Liver (tissue), 9 donors: ENCODE measurements around the gene PFKFB3. TPM values are rescaled to one million over a fixed set of nuclear protein-coding genes. Genes with fewer than 3 reads are reported as not detected.

Experiments
- DNase-seq: peaks from one replicate; pipeline ENCODE4 v3.0.0-alpha.2; 2017; ENCODE audit warnings: low spot score
- H3K27ac ChIP-seq, 2 donors: one replicate each; pipeline ENCODE4 v1.7.0; 2013; ENCODE audit warnings: inconsistent platforms in 2 of 2, low read length in 2 of 2, control low read depth in 1 of 2, low read depth in 1 of 2, mild to moderate bottlenecking in 1 of 2
- H3K27me3 ChIP-seq, 4 donors: one replicate each; pipeline versions ENCODE4 v1.6.1 to v1.7.0; 2013; ENCODE audit warnings: low read length in 3 of 4, inconsistent platforms in 1 of 4, mild to moderate bottlenecking in 1 of 4, moderate library complexity in 1 of 4; ENCODE audit not compliant: control insufficient read depth in 4 of 4, insufficient read depth in 4 of 4
- H3K36me3 ChIP-seq, 4 donors: one replicate each; pipeline versions ENCODE4 v1.6.1 to v1.7.0; 2013; ENCODE audit warnings: low read length in 3 of 4, mild to moderate bottlenecking in 3 of 4, low read depth in 1 of 4, moderate library complexity in 1 of 4; ENCODE audit not compliant: control insufficient read depth in 4 of 4, insufficient read depth in 3 of 4
- H3K4me1 ChIP-seq, 4 donors: one replicate each; pipeline versions ENCODE4 v1.6.1 to v1.7.0; 2013; ENCODE audit warnings: low read length in 3 of 4, mild to moderate bottlenecking in 3 of 4, moderate library complexity in 1 of 4; ENCODE audit not compliant: control insufficient read depth in 4 of 4, insufficient read depth in 4 of 4
- H3K4me3 ChIP-seq, 3 donors: one replicate each; pipeline versions ENCODE4 v1.6.1 to v1.7.0; 2013; ENCODE audit warnings: low read length in 3 of 3, control low read depth in 1 of 3, low read depth in 1 of 3, mild to moderate bottlenecking in 1 of 3
- H3K9ac ChIP-seq, 2 donors: one replicate each; pipeline ENCODE4 v1.7.0; 2013; ENCODE audit warnings: low read length in 2 of 2, mild to moderate bottlenecking in 2 of 2, moderate library complexity in 2 of 2, control low read depth in 1 of 2, low read depth in 1 of 2
- H3K9me3 ChIP-seq, 4 donors: one replicate each; pipeline versions ENCODE4 v1.6.1 to v1.7.0; 2013; ENCODE audit warnings: low read length in 3 of 4; ENCODE audit not compliant: control insufficient read depth in 4 of 4
- ATF3 ChIP-seq: IDR thresholded peaks from 2 replicates; pipeline ENCODE4 v1.6.1; 2016; ENCODE audit warnings: antibody characterized with exemption
- CTCF ChIP-seq: fragments of 150-350 bp; IDR thresholded peaks from 2 replicates; pipeline ENCODE4 v1.5.1; 2017; ENCODE audit warnings: improper control_type of control experiment, low read depth, low read length; ENCODE audit not compliant: missing input control
- EGR1 ChIP-seq, 2 donors: IDR thresholded peaks; 2 replicates each; pipeline ENCODE4 v1.6.1; 2016 to 2018; ENCODE audit warnings: antibody characterized with exemption in 2 of 2, low read depth in 2 of 2
- FOXA1 ChIP-seq: IDR thresholded peaks from 2 replicates; pipeline ENCODE4 v1.6.1; 2016; ENCODE audit warnings: antibody characterized with exemption
- FOXA2 ChIP-seq: IDR thresholded peaks from 2 replicates; pipeline ENCODE4 v1.6.1; 2016; ENCODE audit warnings: antibody characterized with exemption
- HNF4G ChIP-seq: IDR thresholded peaks from 2 replicates; pipeline ENCODE4 v1.6.1; 2016; ENCODE audit warnings: antibody characterized with exemption
- JUND ChIP-seq, 2 donors: IDR thresholded peaks; 2 replicates each; pipeline ENCODE4 v1.6.1; 2016; ENCODE audit warnings: antibody characterized with exemption in 2 of 2
- NR2F2 ChIP-seq: IDR thresholded peaks from 2 replicates; pipeline ENCODE4 v1.6.1; 2016; ENCODE audit warnings: antibody characterized with exemption
- RAD21 ChIP-seq, 2 donors: IDR thresholded peaks; 2 replicates each; pipeline ENCODE4 v1.6.1; 2016; ENCODE audit warnings: antibody characterized with exemption in 2 of 2, mild to moderate bottlenecking in 2 of 2
- REST ChIP-seq: IDR thresholded peaks from 2 replicates; pipeline ENCODE4 v1.6.1; 2016; ENCODE audit warnings: antibody characterized with exemption, mild to moderate bottlenecking
- RXRA ChIP-seq, 2 donors: IDR thresholded peaks; 2 replicates each; pipeline ENCODE4 v1.6.1; 2017 to 2018; ENCODE audit warnings: antibody characterized with exemption in 2 of 2, mild to moderate bottlenecking in 1 of 2
- SP1 ChIP-seq: IDR thresholded peaks from 2 replicates; pipeline ENCODE4 v1.6.1; 2018; ENCODE audit warnings: antibody characterized with exemption, mild to moderate bottlenecking
- TAF1 ChIP-seq: conservative IDR thresholded peaks from 2 replicates; pipeline ENCODE4 v1.6.1; 2016; ENCODE audit warnings: antibody characterized with exemption, mild to moderate bottlenecking
- YY1 ChIP-seq: IDR thresholded peaks from 2 replicates; pipeline ENCODE4 v1.6.1; 2016; ENCODE audit warnings: antibody characterized with exemption, mild to moderate bottlenecking
- WGBS: extraction: QIAGEN DNeasy Blood & Tissue Kit; methylation state at CpG from one replicate; pipeline ENCODE4 v1.1.7; 2013; 5-methylcytosine and 5-hydroxymethylcytosine counted together
- polyA plus RNA-seq, 2 donors: library from polyadenylated mRNA; stranded (reverse) in 1 of 2; unstranded in 1 of 2; fragments of 200-250 nt in 1 of 2; fragments of >200 nt in 1 of 2; fragmentation: Nextera tagmentation in 1 of 2; extraction: Ambion mirVana in 1 of 2; gene quantifications; one replicate each; pipeline versions ENCODE4 v1.2.1 to v1.2.3, GENCODE V29; 2013 to 2015
- total RNA-seq, 2 donors: library from RNA; depleted of rRNA; stranded (reverse); fragments of >200 nt; gene quantifications; one replicate each; pipeline ENCODE4 v1.2.3, GENCODE V29; 2014
- TF ChIP-seq, protein P1 (sequence below): IDR thresholded peaks from 2 replicates; pipeline ENCODE4 v1.6.1; 2016; ENCODE audit warnings: antibody characterized with exemption
- TF ChIP-seq, protein P2 (sequence below): IDR thresholded peaks from 2 replicates; pipeline ENCODE4 v1.6.1; 2016; ENCODE audit warnings: antibody characterized with exemption
- donor health status: healthy.
- donor health status: healthy.
- donor health status: healthy.
- donor health status: healthy.
- donor health status: healthy.

The PFKFB3 gene
- total and polyA plus RNA-seq, 4 donors: 1.6 to 9.1 (median 5.8) TPM

GRCh38 chr10:6175329-6176055 is 27.2 kb upstream of the PFKFB3 start (continued):
- TF ChIP-seq HNF4G (no peak), EGR1 (IDR thresholded peaks at IDR 0.05; ENCODE audit: low read depth in 2 of 2) (no peak)

GRCh38 chr10:6176691-6177231 is 26.0 kb upstream of the PFKFB3 start:
- WGBS: 76% methylated on average over 8 of the region's 8 CpGs

DNA sequence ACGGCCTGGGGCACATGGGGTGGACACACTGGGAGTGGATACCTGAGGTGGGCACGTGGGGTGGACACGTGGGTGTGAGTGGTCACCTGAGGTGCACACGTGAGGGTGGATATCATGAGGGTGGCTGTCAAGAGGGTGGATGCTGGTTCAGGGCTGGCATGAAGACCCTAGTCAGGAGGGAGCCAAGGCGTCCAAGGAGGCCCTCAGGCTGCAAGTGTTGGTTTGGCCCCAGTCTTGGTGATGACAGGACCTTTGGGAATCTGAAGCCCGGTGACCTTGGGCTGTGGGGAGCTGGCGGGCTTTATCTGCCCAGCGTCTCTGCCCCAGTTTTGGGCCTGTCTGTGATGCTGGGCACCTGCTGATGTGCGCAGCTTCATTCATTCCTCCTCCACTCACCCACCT is 24.9 kb upstream of the PFKFB3 start:
- H3K27me3 ChIP-seq: no peaks in the 10 kb centered on the region
- H3K36me3 ChIP-seq: no peaks in the 10 kb centered on the region
- H3K9me3 ChIP-seq: no peaks in the 10 kb centered on the region
- H3K4me3 ChIP-seq: no peak overlapping the region
- no peak overlapping the region for H3K9ac ChIP-seq
- H3K4me1 ChIP-seq: peaks cover 14 to 49% (median 30%) of the 10 kb centered on the region in 4 donors
- no peak for DNase-seq
- no peak overlapping the region for H3K27ac ChIP-seq
- 89% methylated on average over 9 of the region's 9 CpGs for WGBS
- TF ChIP-seq FOXA2 (no peak), REST (no peak), ATF3 (no peak), EGR1 (IDR thresholded peaks at IDR 0.05; ENCODE audit: low read depth in 2 of 2) (no peak), RXRA (IDR thresholded peaks at IDR 0.05) (no peak), RAD21 (IDR thresholded peaks at IDR 0.05) (no peak), HNF4G (no peak), FOXA1 (no peak), TAF1 (no peak), CTCF (no peak), SP1 (no peak), JUND (IDR thresholded peaks at IDR 0.05) (no peak), NR2F2 (no peak), YY1 (no peak)
- TF ChIP-seq, protein P1, sequence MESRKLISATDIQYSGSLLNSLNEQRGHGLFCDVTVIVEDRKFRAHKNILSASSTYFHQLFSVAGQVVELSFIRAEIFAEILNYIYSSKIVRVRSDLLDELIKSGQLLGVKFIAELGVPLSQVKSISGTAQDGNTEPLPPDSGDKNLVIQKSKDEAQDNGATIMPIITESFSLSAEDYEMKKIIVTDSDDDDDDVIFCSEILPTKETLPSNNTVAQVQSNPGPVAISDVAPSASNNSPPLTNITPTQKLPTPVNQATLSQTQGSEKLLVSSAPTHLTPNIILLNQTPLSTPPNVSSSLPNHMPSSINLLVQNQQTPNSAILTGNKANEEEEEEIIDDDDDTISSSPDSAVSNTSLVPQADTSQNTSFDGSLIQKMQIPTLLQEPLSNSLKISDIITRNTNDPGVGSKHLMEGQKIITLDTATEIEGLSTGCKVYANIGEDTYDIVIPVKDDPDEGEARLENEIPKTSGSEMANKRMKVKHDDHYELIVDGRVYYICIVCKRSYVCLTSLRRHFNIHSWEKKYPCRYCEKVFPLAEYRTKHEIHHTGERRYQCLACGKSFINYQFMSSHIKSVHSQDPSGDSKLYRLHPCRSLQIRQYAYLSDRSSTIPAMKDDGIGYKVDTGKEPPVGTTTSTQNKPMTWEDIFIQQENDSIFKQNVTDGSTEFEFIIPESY: no peak
- TF ChIP-seq, protein P2, sequence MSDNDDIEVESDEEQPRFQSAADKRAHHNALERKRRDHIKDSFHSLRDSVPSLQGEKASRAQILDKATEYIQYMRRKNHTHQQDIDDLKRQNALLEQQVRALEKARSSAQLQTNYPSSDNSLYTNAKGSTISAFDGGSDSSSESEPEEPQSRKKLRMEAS: no peak

More at GRCh38 chr10:6176691-6177231, 26.0 kb upstream of the PFKFB3 start:
- DNase-seq: no peak
- no peaks in the 10 kb centered on the region for H3K27me3 ChIP-seq
- H3K9ac ChIP-seq: no peak overlapping the region
- H3K4me1 ChIP-seq: peaks cover 11 to 44% (median 23%) of the 10 kb centered on the region in 4 donors
- H3K27ac ChIP-seq: peak overlapping the region in 1 of 2 donors; percentile 15
- H3K4me3 ChIP-seq: no peak overlapping the region
- TF ChIP-seq SP1 (peak; percentile 14), CTCF (no peak), RAD21 (IDR thresholded peaks at IDR 0.05) (no peak)
- H3K36me3 ChIP-seq: no peaks in the 10 kb centered on the region
- no peaks in the 10 kb centered on the region for H3K9me3 ChIP-seq
